CD4-positive, alpha-beta T cell treated with Interleukin-21 for 1 hour (primary cell): Measurements from ENCODE around the gene CFAP97.
"Not testable (repeated sequence)": the region's sequence is repeated elsewhere in the genome, so short reads cannot be mapped to it uniquely, and the experiment has no call there.

Source experiments
- DNase-seq: peaks from one replicate; pipeline ENCODE4 v3.0.0-alpha.2; 2020

CFAP97 gene

DNA sequence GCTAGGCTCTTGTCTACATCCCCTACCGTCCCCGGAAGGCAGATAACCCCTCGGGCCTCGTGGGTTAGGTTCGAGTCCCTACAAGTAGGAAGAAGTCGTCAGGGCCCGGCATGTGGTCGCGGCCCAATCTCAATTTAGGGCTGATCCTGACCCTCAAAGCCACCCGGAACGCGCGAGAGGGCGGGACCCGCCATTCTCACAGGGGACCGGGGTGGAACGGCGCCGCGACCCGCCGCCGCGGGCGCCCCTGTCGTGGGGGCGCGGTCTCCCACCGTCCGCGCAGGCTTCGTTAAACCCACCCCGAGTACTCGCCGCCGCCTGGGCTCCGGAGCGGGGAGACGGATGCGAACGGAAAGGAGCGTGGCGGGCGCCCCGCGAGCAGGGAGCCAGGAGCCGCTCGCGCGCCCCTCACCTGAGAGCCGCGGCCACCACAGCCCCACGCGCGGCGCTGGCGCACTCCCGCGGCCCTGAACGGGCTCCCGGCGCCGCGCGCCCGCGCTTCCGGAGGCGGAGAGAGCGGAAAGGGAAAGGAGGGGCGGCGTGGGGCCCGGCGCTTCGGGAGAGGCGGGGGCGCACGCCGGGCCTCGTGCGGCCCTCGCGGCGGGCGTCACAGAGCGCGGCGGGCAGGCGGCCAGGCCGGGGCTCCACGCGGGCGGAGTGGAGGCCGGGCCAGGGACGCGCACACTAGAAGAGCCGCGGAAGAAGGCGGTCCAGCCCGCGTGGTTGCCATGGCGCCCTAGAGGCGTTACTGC, at the start of gene CFAP97:
CFAP97 (minus strand) TSS at position 515 of the 752 bp plus-strand sequence. CDS start 12,804 bp downstream, outside the sequence.
- DNase-seq: peak; percentile 89

DNA sequence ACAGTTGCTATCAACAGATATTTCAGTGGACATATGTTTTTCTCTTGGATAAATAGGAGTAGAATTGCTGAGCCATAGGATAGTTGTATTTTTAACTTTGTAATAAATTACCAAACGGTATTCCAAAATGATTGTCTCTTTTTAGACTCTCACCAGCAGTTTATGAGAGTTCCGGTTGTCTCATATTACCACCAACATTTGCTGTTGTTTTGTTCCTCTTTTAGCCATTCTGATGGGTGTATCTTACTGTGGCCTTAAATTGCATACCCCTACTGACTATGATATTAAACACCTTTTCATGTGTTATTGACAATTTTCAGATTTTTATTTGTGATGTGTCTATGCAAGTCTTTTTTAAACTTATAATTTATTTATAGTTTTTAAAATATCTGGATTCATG, 45.3 kb upstream of the CFAP97 start:
- no peak for DNase-seq

DNA sequence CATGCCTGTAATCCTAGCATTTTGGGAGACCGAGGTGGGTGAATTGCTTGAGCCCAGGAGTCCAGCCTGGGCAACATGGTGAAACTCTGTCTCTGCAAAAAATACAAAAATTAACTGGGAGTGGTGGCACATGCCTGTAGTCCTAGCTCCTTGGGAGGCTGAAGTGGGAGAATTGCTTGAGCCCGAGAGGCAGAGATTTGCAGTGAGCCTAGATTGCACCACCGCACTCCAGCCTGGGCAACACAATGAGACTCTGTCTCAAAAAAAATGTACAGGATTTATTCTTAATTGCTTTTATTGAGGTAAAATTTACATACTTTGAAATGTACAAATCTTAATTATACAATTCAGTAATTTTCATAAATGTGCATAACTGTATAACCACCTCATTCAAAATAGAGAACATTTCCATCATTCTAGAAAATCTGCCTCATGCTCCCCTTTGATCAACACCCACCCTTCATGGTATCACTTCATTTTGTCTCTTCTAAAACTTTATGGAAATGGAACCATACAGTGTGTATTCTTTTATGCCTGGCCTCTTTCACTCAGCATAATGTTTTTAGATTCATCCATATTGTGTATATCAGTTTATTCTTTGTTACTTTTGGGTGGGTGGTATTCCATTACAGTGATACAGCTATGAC, 44.7 kb upstream of the CFAP97 start:
- no peak for DNase-seq

DNA sequence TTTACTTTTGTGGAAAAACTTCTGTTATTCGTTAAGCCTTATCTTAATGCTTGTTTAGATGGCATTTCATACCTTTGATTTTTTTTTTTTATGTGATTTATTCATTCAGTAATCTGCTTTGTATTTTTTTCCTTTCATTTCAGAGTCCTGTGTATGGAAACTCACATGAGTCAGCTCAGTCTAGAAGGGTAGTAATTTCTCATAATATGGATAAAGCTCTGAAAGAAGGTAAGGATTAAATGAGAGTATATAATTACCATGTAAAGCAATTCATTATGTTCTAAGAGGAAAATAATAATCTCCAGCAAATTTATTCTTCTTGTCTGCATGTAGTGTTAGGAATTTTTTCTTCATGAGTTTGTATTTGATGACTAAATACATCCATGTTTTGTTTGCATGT, 43.4 kb upstream of the CFAP97 start:
- DNase-seq: no peak

DNA sequence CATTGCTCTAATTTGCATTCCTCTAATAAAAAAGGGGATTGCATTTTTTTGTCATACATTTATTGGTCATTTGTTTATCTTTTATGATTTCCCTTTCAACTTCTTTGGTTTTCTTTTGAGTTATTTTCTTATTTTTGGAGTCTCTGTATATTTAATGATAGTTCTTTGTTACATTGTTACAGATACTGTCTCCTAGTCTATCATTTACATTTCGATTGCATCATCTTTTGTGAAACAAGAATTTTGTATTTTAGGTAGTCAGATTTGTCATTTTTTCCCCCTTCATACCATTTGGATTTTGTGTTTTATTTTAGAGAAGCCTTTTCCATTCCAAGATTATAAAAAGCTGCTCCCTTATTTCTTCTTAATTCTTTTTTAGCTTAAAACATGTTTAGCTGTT, 42.7 kb upstream of the CFAP97 start:
- DNase-seq: no peak

DNA sequence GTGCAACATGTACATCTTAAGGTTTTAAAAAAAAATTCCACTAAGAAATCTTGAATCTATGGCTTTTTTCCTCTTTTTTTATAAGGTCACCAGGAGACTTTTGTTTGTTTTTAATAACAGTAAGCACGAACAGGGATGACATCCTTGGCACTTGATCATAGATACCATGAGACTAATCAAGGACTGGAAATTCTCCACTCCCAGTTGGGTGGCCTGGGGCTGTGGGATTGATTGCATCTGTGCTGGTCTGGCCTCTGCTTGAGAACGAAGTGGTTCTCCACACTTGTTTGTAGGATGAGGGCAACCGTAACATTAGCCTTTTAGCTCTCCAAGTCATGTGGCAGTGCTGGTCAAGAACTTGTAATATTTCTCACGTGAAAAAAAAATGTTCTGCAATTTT, 41.0 kb upstream of the CFAP97 start:
- no peak for DNase-seq

DNA sequence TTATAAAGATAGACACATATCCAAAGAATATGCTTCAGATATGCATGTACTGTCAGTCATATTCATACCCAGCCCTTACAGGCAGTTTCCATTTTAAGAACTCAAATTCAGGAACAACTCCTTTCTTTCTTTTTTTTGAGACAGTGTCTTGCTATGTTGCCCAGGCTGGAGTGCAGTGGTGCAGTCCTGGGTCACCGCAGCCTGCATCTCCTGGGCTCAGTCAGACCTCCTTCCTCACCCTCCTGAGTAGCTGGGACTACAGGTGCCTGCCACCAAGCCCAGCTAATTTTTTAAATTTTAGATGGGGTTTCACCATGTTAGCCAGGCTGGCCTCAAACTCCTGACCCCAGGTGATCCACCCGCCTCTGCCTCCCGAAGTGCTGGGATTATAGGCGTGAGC, 40.1 kb upstream of the CFAP97 start:
- no peak for DNase-seq

DNA sequence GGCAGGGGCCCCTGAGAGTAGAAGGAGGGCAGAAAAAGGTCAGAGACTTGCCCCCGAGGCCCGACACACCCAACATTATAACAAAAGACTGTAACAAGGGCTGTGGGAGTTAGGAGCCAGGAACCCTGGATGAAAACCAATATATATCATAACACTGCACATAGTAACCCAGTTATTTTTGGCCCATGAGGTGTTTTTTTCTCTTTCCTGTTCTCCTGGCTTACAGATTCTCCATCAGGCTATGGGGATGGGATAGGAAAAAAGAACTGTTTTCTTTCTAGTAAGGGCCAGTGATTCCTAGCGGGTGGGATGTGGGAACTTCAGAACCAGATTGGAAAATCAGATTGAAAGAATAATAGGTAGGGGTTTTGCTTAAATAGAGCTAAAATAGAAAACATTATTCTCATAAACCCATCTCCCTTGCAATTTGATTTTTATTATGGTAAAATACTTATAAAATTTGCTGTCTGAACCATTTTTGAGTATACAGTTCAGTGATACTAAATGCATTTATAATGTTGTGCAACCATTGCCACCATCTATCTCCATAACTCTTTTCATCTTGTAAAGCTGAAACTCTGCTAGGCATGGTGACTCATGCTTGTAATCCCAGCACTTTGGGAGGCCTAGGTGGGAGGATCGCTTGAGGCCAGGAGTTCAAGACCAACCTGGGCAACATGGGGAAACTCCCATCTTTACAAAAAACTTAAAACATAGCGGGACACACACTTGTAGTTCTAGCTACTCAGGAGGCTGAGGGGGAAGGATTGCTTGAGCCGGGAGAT, 39.1 kb upstream of the CFAP97 start:
- no peak for DNase-seq

DNA sequence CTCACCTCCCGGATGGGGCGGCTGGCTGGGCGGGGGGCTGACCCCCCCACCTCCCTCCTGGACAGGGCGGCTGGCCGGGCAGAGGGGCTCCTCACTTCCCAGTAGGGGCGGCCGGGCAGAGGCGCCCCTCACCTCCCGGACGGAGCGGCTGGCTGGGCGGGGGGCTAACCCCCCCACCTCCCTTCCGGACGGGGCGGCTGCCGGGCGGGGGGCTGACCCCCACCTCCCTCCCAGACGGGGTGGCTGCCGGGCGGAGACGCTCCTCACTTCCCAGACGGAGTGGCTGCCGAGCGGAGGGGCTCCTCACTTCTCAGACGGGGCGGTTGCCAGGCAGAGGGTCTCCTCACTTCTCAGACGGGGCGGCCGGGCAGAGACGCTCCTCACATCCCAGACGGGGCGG, 36.7 kb upstream of the CFAP97 start:
- not testable (repeated sequence) for DNase-seq

DNA sequence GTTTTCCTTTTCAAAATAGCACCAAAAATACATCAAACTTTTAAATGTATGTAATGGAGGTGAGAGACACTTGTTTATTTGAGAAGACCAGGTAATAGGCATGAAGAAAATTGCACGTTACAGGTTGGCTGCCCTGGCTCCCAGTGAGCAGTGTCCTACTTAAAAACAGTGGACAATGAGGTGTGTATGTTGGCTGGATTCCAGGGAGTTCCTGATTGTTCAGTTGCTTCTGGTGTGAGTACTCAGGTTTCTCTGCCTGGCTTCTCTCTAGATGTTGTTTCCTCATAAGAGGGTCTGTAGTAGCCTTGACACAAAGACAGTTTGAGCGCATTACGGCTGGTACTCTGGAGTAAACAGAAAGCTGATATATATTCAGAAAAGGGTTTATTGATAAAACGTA, 35.0 kb upstream of the CFAP97 start:
- DNase-seq: no peak

DNA sequence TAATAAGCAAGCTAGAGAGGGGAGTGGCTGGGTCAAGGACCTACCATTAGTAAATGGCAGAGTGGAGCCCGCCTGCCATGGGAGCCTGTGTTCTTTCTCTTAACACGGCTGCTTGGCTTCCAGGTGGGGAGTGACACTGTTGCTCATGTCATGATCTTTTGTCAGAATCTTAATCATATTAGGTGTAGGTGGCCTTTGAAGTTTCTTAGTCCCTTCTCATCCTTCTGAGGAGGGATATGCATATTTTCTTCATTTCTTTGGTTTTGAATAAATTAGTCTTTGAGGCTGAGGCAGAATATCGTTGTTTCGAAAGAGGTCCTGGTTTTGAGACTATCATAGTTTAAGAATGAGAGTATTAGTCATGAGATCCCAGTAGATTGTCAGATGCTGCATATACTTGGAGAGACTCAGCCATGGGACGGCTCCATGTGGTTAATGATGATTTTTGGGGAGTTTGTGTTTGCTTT, 34.4 kb upstream of the CFAP97 start:
- DNase-seq: no peak

DNA sequence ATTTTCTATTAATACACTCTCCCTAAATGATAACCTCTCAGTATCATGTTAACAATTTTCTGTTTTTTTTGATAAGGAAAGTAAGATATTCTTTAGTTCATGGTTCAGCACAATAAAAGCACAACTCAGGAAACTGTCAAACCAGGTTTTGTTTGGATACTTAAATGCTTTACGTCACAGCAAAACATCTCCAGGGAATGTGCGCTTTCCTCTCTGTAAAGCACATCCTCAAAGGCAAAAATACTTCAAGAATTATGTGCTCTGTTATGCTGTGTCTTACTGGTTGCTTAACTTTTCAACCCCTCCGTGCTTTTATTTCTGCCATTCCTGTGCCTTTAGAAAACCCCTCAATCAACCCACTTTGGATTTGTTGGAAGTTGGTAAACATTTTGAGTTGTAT, 33.4 kb upstream of the CFAP97 start:
- DNase-seq: no peak

DNA sequence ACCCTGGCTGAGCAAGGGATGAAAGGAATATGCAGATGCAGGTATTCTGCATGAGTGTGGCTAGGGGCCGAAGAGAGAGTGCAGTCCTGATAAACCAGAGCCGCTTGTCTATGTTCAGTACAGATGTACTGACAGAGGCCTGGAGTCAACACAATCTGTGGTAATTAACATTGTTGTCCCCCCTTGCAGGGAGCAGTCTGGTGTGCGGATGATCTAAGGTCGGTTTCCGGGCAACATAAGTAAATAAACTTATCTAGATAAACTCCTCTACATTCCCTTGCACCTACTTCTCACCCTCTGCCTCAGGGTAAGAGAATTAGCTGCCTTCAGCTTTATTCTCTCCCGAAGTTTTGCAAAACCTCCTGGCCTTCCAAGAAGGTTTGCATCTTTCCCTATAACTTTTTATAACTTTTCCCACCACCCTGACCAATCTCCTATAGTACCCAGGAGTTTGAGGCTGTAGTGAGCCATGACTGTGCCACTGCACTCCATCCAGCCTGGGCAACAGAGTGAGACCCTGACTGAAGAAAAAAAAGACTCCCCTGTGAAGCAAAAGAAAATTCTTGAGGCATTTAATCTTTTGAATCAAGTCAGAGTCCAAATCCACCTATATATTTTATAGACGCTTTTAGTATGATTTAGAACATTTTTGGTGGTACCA, 32.2 kb upstream of the CFAP97 start:
- no peak for DNase-seq

DNA sequence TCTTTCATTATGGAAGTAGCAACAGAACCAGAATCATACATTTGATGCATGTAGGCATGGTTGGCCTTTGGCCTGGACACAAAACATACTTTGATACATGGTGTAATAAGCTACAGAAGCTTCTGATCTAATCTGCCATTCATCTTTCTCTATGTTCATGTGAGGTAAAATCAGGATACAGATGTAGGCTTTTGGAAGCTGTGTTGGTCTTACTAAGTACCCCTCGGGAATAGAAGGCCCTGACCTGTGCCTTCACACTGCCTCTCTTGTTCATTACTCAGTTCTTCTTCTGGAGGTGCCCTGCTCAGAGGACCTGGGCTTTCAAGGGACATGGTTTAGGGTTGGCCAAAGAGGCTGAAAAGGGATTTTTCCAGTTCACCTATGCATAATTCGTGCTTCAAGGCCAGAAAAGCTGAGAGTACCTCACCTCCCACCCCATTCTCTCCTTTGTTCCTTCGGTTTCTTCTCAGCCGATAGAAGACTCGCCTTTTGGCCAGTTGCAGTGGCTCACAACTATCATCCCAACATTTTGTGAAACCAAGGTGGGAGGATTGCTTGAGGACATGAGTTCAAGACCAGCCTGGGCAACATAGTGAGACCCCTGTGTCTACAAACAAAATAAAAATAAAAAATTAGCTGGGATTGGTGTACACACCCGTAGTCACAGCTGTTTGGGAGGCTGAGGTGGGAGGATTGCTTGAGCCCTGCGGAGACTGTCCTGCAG, 31.5 kb upstream of the CFAP97 start:
- no peak for DNase-seq

DNA sequence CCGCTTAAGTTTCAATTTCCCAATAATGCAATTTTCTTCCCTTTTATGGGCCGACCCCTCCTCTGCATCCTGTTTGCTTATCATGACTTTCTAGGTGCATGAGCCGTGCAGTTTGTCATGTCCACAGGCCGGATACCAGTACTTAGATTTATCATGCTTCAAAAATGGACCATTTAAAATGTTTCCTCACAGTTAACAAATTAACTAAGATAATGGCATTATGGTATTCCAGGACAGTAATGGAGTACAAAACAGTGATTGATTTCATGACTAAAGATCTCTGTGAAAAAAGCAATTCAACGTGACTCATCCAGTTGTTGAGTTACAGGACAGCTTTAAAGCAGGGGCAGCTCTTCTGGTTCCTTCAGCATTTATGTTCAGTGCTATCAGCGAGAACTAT, 28.6 kb upstream of the CFAP97 start:
- no peak for DNase-seq

DNA sequence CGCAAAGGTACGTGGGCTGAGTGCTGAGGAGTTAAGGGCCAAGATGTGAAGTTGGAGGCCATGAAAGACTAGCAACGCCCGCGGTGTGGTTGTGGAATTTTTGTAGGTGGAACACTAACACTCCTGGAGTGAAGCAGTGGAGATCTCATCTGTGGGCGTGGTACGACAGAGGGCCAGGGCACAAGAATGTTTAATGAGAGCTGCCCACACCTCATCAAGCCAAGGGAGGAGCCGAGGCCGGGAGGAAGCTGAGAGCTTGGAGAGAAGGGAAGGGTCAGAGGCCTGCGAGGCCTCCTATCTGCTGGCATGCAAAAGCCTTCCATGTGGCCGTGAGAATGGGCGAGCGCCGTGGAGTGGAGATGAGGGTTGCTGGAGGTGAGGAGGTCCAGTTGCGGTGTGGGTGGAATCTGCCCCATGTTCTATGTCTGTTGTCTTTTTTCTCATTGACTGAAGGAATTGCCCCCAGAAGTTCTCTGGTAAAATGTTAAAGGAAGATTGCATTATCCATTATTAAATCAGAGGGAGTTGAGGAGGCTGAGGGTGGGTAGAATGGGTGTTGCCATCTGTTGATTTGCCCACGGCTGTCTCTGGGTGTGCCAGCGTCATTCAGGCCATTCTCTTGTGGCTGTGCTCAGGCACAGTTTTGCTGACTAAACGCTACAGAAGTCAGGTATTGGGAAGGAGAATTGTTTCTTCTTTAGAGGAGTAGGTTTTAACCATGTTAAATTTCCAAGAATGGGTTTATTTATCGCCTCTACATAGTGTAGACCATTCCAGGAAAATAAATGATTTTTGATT, 25.4 kb upstream of the CFAP97 start:
- no peak for DNase-seq

DNA sequence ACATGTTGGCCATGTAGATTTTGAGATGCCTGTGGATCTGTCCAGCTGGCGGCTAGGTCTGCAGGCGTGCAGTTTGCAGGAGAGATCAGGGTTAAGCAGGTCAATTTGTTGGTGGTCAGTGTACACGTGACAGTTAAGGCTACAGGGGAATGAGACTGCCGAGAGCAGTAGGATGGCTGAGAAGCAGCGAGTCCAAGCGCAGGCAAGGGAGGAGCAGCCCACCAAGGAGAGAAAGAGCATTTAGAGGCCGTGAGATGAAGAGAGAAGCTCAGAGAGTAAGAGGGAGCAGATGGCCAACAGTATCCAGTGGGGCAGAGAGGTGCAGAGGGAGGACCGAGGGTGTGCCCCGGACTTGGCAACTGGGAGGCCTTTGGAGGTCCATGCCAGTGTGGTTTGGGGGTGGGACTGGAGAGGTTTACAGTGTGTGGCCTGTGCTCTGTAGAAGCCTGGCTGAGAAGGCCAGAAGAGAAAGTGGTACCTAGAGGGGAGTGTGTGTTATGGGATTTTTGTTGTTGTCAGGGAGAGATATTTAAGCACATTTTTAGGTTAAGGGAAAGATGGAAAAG, 24.0 kb upstream of the CFAP97 start:
- DNase-seq: no peak

DNA sequence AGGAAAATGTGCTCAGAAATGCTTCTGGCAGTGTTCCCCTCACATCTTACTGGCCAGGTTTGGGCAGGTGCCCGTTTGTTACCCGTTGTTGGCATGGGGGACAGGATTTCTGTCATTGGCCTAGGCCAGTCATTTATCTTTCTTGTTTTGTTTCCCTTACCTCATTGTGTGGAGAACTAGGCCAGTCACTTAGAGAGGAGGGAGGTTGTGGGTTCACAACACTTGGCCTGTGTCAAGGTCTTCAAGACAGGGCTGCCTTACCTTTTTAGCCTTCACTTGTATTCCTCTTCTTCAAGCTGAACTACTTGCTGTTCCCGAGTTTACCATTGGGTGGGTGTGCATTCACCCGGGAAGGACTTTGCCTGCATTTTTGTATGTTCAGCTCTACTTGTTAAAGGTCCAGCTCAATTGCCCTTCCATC, 23.3 kb upstream of the CFAP97 start:
- DNase-seq: no peak

DNA sequence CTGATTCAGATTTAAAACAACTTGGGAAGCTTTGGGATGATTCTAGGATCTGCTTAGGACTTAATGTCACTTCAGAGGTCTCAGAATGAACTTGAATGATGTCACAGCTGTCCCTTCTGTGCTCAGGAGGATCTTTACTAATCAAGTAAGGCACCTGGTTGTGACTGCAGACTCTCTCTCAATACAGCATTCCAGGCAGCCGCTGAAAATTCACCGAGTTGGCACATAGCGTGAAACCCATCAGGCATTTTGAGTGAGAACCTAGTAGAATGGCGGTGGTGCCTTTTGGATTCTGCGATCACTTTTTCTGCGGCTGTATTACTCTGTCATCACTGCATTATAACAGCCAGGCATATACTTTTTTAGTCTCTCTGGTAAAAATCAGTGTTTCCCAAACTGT, 22.1 kb upstream of the CFAP97 start:
- DNase-seq: no peak

DNA sequence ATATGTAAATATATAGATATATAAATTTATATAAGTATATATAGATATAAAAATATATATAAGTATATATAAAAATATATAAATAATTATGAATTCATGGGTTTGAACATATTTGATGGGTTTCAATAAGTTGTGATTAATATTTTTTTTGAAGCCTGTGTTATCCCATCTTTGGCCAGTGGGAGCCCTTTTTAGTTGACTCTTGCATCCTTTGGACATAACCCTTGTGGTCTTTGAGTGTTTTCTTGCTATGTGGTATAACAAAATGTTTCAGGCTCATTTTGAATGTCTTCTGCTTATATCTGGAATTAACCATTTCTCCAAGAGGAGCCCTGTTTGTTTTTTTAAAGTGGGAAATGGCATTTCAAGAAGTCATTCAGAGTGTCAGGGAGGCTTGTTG, 20.8 kb upstream of the CFAP97 start:
- no peak for DNase-seq

DNA sequence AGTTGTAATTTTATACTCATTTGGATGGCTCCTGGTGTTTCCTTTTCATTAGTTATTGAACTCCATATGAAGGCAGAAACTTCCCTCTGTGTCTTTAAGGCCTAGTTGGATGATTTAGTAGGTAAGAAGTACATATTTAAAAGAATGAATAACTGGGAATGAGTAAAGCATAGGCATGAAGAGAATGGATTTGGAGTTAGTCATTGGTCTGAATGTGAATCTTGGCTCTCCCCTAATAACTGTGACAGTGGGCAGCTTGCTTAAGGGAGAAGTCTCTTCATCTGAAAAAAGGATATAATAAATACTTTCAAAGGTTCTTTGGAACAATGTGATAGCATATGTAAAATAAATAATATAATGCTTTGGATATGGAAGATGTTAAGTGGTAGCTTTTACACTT, 18.8 kb upstream of the CFAP97 start:
- DNase-seq: no peak
